CD4-positive, alpha-beta T cell treated with Interleukin-12 subunit alpha and Interleukin-12 subunit beta, for 1 hour (primary cell): Measurements from ENCODE around the gene PRR30.

Experiments
- DNase-seq: peaks from one replicate; pipeline ENCODE4 v3.0.0-alpha.2; 2020

Gene PRR30

DNA sequence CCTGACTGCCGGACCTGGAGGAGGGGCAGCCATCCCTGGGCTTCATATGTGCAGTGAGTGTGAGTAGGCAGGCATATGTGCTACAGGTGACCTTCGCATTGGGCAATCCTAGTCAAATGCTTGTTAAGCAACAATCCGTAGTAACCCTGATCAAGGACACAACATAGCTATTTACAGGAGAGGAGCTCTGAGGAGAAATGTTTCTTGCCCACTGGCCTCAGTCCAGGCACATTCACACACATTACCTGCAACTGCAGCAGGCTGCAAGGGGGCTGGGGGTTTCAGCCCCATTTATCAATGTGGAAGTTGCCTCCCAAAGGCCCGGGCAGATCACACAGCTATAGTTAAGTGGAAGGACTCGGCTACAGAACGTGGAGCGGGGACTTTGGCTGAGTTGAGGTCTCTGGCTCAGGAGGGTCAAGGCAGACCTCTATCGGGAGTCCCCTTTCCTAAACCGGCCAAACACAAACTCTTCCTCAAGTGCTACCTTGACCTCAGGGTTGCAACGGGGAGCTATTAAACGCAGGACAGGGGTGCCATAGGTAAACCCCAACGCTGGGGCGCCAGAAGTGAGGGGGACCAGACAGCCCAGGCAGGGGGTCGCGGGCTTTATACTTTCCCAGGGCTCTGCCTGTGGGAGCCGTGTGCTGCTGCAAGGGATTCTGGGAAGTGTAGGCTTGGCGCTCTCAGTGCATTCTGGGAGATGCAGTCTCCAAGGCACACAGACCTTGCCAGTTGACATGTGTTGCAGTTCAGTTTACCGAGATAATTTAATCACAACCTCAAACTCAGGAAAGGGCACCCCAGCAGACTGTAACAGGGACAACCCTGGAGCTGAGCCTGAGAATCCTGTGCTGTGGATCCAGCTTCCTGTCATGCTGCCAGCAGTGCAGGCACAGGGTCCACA, 43.2 kb downstream of the PRR30 start:
- DNase-seq: peak; percentile 59

- DNase-seq: no peak
Observed at GRCh38 chr2:27095427-27095744, 43.8 kb downstream of the PRR30 start.

GRCh38 chr2:27094353-27094984, 44.7 kb downstream of the PRR30 start:
- no peak for DNase-seq

DNA sequence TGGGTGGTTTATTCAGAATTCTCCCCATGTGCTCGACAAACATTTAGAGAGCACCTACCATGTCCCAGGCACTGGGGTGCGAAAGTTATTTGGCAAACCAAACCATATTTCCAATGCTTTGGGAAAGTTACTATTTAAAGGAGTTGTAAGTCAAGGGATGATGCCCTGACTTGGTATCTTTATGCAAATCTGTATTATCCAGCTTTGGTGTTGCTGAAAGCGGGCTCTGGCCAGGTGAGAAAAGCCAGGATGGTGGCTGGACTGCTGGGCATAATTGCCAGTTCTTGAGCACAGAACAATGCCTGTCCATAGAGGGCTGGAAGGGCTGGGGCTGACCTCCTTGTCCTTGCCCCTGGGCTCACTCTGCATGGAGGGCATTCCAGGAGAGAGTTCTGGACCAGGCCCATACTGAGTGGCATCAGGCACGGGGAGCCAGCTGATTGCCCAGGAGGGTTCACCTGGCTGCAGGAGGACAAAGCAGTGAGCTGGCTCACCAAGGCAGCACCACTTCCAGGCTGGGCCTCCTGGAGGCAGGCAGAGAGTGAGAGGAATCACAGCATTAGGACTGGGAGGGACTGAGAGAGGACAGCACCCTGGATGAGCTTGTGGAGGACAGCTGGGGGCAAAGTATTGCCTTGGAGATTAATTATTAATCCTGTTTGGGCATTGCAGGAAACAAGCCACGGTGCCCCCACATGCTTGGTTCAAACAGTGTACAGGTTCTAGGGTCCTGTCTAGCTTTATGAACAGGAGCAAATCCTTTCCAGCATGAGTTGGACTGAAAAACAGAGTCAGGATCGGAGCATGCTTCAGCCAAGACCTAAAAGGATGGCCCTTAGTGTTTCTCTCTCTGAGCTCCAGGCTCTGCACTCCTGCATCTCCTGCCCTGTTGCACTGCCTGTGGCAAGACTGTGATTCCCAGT, 45.5 kb downstream of the PRR30 start:
- no peak for DNase-seq

GRCh38 chr2:27092696-27093429, 46.3 kb downstream of the PRR30 start:
- no peak for DNase-seq

DNA sequence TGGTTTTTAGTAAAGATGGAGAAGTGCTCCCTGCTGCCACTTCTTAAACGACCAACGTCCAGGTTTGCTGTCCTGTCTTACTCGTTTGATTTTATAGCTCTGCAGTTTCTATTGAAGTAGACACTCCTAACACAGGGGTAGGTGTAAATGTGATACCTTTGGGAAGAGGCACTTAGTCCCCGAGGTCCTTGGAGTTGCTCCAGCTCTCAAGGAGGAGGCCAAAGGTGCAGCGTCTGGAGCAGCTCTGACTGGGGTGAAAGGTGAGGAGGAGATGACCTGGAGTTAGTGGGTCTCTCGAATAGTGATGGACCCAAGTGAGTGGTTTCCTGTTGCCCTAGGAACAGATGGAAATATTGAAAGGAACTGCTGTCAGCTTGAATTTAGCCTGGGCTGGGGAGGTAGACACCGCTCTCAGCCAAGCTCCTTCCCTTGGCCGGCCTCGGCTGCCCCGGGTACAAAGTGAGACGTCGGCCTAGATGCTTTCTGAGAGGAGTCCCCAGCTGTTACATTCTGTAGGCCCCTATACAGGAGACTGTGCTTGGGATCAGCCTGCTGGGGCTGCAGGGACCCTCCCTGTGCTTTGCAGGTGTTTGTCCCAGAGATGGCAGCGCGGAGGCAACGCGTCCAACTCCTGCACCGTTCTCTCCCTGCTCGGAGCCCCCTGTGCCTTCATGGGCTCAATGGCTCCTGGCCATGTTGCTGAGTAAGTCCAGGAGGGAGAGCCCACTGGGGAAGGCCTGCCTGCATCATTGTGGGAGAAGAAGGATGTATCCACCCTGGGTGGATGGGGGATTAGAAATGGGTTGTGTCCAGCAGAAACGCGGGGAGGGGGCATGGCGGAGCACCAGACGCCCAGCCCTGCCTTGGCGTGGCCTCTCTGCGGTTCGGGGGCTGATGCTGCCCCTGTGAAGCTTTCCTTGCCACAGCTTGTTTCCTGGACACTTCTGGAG, 47.2 kb downstream of the PRR30 start:
- DNase-seq: no peak

DNA sequence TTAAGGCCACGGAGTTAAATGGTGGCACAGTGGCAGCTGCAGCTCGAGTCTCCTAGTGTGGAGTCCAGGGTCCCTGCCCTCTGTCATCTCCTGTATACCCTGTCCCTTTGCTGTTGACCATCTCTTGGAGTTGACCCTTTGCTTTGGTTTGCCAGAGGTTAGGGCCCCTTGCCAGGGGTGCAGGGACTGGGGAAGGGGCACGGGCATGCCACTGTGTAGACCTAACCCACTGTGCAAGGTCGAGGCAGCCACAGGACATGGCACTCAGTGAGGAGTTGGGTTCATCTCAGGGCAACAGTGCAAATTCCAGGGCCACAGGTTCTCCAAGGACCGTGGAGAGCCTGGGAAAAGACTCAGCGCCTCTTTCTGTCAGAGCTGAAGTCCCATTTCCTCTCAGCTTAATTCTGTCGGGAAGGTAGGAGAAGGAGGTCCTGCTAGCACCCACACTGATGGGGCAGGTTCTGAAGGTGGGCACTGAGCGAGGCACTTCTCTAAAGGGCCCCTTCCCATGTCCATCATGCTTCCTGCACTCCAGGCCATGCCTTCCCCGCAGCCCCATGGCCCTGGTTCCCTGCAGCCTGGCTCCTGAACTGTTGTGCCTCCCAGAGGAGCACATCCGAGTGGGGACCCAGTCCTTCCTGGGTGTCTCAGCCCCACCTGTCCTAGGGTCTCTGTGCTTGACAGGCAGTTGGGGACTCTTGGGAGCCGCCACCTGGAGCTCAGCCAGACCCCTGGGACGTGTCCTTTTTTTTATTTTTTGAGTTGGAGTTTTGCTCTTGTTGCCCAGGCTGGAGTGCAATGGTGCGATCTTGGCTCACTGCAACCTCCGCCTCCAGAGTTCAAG, 49.9 kb downstream of the PRR30 start:
- DNase-seq: no peak

DNA sequence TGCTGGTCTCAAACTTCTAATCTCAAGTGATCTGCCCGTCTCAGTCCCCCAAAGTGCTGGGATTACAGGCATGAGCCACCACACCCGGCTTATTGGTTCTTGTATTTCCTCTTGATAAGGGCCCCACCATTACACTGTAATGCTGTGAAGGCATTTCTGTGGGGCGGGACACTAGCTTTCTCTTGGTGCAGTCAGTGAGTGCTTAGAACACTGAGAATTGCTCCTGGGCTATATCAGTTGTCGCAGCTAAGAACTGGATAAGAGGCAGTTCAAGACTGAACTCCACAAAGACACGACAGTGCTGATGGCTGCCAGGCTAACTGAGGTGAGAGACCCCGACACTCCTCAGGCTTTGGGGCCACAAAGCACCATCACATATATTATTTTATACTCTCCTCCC, 50.6 kb downstream of the PRR30 start:
- no peak for DNase-seq

- no peak for DNase-seq
Observed at GRCh38 chr2:27087823-27088410, 51.3 kb downstream of the PRR30 start.
